ENCODE data around the gene C9orf72.

The C9orf72 gene

DNA sequence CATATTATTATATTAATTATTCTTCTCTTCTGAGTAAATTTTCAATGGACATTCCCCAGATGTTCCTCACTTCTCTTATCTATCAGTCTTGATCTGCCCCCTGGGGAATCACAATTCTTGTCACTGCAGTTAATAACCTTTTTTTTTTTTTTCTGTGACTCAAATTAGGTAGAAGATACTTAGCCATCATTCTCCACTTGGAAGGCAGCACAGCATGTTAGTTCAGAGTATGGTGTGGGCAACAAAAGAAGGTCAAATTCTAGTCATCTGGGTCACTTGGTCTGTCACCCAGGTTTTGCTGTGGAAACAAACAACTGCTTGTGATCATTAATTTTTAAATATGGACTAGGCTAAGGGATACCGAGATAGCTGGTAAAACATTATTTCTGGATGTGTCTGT, 35.5 kb downstream of the C9orf72 start:
- Histone ChIP-seq H2AFZ (no peak overlapping the region), H3K36me3 (ENCODE audit: control insufficient read depth, insufficient read depth, low read length) (no peaks in the 10 kb centered on the region), H3K27ac (no peak overlapping the region)

DNA sequence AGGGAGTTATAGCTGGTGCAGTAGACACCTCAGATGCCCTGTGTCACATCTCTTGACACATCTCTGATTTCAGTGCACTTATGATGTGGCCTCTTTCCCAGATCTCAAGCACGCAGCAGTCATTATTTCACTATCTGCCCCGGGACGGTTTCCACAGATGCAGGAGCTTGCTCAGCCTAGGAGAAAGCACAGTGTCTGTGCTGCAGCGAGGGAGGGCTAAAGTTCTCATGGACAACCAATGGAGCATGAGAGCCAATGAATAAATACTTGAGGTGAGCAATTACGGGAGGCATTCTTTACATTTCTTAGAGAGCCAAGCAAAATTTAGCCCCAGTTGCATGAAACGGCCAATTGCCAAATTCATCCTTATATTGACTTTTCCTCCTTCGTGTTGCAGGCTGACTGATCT, 36.2 kb downstream of the C9orf72 start:
- Histone ChIP-seq H3K79me2 (no peaks in the 10 kb centered on the region), H3K4me2 (ENCODE audit: low read length) (no peak overlapping the region), H3K9ac (no peak overlapping the region), H2AFZ (no peak overlapping the region), H3K27ac (no peak overlapping the region), H3K4me3 (ENCODE audit: low read depth, low read length) (no peak overlapping the region), H3K9me3 (ENCODE audit: control insufficient read depth, low read length) (no peaks in the 10 kb centered on the region), H3K36me3 (ENCODE audit: control insufficient read depth, insufficient read depth, low read length) (no peaks in the 10 kb centered on the region), H3K27me3 (ENCODE audit: control insufficient read depth, insufficient read depth, low read length) (no peaks in the 10 kb centered on the region), H3K4me1 (no peaks in the 10 kb centered on the region)
- TF ChIP-seq, protein P1, sequence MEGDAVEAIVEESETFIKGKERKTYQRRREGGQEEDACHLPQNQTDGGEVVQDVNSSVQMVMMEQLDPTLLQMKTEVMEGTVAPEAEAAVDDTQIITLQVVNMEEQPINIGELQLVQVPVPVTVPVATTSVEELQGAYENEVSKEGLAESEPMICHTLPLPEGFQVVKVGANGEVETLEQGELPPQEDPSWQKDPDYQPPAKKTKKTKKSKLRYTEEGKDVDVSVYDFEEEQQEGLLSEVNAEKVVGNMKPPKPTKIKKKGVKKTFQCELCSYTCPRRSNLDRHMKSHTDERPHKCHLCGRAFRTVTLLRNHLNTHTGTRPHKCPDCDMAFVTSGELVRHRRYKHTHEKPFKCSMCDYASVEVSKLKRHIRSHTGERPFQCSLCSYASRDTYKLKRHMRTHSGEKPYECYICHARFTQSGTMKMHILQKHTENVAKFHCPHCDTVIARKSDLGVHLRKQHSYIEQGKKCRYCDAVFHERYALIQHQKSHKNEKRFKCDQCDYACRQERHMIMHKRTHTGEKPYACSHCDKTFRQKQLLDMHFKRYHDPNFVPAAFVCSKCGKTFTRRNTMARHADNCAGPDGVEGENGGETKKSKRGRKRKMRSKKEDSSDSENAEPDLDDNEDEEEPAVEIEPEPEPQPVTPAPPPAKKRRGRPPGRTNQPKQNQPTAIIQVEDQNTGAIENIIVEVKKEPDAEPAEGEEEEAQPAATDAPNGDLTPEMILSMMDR (IDR thresholded peaks at IDR 0.05) = no peak

More for the DNA sequence above, 35.5 kb downstream of the C9orf72 start:
- TF ChIP-seq, protein P1 (IDR thresholded peaks at IDR 0.05) = no peak
- Histone ChIP-seq H3K4me2 (ENCODE audit: low read length) (no peak overlapping the region), H3K79me2 (no peaks in the 10 kb centered on the region), H3K4me3 (ENCODE audit: low read depth, low read length) (no peak overlapping the region), H3K27me3 (ENCODE audit: control insufficient read depth, insufficient read depth, low read length) (no peaks in the 10 kb centered on the region), H3K9ac (no peak overlapping the region), H3K9me3 (ENCODE audit: control insufficient read depth, low read length) (no peaks in the 10 kb centered on the region), H3K4me1 (no peaks in the 10 kb centered on the region)

DNA sequence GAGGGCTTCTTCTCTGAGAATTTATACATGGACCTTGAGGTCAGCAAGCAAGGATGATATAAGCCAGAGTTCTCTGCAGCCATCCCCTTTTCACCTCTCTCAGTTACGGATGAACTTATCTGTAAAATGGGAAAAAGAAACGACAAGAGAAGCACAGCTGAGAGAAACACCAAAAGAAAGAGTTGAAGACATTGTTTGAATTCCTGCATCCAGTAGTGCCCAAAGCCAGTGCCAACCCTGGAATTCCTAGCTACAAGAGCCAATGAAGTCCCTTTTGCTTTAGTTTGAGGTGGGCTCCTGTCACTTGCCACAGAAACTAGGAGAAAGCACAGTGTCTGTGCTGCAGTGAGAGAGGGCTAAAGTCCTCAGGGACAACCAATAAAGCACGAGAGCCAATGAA, 37.1 kb downstream of the C9orf72 start:
- TF ChIP-seq, protein P1 (IDR thresholded peaks at IDR 0.05) = no peak
- H3K36me3 ChIP-seq (ENCODE audit: control insufficient read depth, insufficient read depth, low read length) = no peaks in the 10 kb centered on the region
- H3K79me2 ChIP-seq = no peaks in the 10 kb centered on the region
- H3K4me3 ChIP-seq (ENCODE audit: low read depth, low read length) = no peak overlapping the region
- no peaks in the 10 kb centered on the region for H3K27me3 ChIP-seq (ENCODE audit: control insufficient read depth, insufficient read depth, low read length)
- no peak overlapping the region for H3K4me2 ChIP-seq (ENCODE audit: low read length)
- H3K4me1 ChIP-seq = no peaks in the 10 kb centered on the region
- H3K9ac ChIP-seq = no peak overlapping the region
- H2AFZ ChIP-seq = no peak overlapping the region
- no peak overlapping the region for H3K27ac ChIP-seq
- no peaks in the 10 kb centered on the region for H3K9me3 ChIP-seq (ENCODE audit: control insufficient read depth, low read length)

DNA sequence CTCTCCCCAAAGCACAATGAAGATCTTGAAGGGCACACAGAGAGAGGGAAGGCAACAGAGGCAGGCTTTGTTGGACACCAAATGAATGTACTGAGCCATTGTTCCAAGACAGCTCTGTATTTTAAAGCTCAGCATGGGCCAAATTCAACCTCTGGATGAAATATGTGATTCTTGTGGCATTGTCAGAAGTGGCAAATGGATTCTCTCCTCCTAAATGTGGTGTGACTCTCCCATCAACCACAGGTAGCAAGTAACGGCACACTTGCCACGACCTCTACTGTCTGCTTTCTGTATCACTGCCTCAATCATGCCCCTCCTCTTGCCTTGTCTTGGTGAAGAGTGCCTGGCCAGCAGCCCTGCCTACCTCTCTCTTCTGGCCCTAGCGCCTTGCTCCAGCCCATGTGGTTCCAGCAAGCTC, 37.6 kb downstream of the C9orf72 start:
- no peaks in the 10 kb centered on the region for H3K9me3 ChIP-seq (ENCODE audit: control insufficient read depth, low read length)
- no peak overlapping the region for H3K27ac ChIP-seq
- no peaks in the 10 kb centered on the region for H3K79me2 ChIP-seq
- TF ChIP-seq, protein P1 (IDR thresholded peaks at IDR 0.05) = no peak
- no peaks in the 10 kb centered on the region for H3K4me1 ChIP-seq
- no peaks in the 10 kb centered on the region for H3K36me3 ChIP-seq (ENCODE audit: control insufficient read depth, insufficient read depth, low read length)
- no peak overlapping the region for H2AFZ ChIP-seq
- H3K4me2 ChIP-seq (ENCODE audit: low read length) = no peak overlapping the region
- H3K27me3 ChIP-seq (ENCODE audit: control insufficient read depth, insufficient read depth, low read length) = no peaks in the 10 kb centered on the region
- no peak overlapping the region for H3K4me3 ChIP-seq (ENCODE audit: low read depth, low read length)
- no peak overlapping the region for H3K9ac ChIP-seq

DNA sequence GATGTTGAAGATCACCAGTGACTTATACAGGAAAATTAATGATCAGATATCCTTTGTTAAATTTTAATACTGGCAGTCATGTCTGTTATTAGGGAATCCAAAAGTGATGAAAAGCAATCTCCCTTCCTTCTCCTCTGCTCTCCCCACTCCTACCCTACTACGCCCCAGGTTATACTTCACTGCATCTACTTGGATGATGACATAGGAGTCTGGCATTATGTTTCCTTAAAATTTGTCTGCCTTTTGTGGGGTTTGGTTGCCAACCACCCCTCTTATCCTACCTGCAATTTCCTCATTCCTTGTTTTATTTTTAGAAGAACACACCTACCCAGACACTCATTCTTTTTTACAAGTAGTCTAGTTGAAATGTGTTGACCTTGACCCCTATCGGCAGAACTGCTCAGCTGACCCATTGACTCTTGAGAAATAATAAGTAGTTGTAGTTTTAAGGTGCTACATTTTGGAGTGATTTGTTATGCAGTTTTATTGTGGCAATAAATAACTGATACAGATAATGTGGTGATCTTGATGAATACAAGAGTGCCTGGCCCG, 38.5 kb downstream of the C9orf72 start:
- Histone ChIP-seq H3K4me2 (ENCODE audit: low read length) (no peak overlapping the region), H3K36me3 (ENCODE audit: control insufficient read depth, insufficient read depth, low read length) (no peaks in the 10 kb centered on the region), H2AFZ (no peak overlapping the region), H3K79me2 (no peaks in the 10 kb centered on the region), H3K27me3 (ENCODE audit: control insufficient read depth, insufficient read depth, low read length) (no peaks in the 10 kb centered on the region), H3K4me1 (no peaks in the 10 kb centered on the region), H3K4me3 (ENCODE audit: low read depth, low read length) (no peak overlapping the region), H3K9ac (no peak overlapping the region), H3K27ac (no peak overlapping the region), H3K9me3 (ENCODE audit: control insufficient read depth, low read length) (no peaks in the 10 kb centered on the region)
- TF ChIP-seq, protein P1 (IDR thresholded peaks at IDR 0.05) = no peak
